GM19351 (cell line): ENCODE measurements around the gene TMEM163.
"Not testable (repeated sequence)": the region's sequence is repeated elsewhere in the genome, so short reads cannot be mapped to it uniquely, and the experiment has no call there.

Experiments
- ATAC-seq: cut with Tn5 transposase; IDR thresholded peaks from one replicate; pipeline ENCODE4 v1.9.1; 2021; ENCODE audit warnings: mild to moderate bottlenecking, moderate library complexity; ENCODE audit not compliant: unreplicated experiment

The TMEM163 gene

DNA sequence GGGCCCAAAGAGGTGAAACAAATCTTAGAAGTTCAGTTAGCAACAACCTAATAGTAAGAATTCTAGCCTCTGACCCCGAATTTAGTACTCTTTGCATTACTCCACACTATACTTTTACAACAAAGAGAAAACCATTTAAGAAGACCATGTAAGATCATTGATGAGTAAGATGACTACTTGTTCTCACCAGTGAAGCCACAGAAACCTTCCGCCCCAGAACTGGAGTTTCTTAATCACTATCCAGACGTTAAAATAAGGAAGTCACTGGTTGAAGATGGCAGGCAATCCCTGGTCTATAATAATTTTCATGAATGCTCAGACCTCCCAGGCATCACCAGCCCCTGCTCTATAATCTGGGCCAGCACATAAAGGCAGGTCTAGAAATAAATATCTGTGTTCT is 95.0 kb downstream of the TMEM163 start:
- peak; percentile 97 for ATAC-seq

DNA sequence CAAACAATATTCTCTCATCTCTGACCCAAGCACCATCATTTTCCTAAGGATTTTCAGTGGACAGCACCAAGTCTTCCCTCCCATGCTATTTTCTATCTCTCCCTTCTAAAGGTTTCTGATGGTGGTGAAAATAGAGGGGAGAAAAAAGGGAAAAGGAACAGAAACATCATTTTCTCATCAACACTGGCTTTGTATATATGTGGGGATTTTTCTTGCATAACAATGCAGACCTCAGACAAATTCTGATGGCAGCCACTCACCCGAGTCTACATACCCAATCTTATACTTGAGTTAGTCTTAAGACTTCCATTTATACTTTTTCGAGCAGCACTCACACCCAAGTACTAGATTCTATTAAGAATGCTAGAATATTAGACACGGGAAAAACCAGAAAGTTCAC is 95.8 kb downstream of the TMEM163 start:
- no peak for ATAC-seq

DNA sequence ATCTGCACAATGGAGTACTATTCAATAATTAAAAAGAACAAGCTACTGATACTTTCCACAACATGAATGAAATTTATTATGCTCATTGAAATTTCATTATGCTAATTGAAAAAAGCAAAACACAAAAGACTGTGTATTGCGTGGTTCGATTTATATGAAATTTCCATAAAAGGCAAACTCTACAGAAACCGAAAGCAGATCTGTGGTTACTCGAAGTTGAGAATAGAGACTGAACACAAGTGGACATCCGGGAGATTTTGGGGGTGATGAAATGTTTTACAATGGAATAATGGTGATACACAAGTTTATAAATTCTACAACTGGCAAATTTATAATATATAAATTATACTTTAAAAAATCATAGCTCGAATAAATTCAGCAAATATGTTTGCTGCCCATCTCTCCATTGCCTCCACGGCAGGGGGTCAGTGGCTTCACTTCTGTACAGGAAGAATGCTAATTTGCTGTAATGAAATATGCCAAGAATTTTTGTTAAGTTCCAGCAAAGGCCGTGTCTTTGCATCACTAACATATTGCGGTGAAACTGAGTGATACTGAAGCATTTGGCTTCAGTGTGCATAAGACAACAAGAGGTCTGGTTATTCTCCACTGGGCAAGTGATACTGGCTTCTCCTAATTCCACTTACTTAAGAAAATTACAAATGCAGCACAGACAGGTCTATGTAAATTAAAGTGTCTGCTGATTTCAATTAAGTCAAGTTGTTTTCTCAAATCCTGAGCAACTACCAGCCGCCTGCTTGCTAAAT is 96.7 kb downstream of the TMEM163 start:
- ATAC-seq = no peak

DNA sequence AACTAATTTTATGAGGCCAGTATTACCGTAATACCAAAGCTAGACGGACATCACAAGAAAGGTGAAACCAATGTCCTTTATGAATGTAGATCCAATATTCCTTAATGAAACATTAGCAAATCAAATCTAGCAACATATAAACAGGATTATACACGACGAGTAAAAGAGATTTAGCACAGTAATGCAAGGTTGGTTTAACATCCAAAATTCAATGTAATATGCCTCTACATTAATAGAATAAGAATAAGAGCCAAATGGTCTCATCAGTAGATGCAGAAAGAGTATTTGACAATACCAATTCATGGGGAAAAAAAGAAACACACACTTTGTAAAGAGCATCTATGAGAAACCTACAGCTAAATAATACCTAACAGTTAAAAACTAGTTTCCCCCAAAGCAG is 99.5 kb downstream of the TMEM163 start:
- no peak for ATAC-seq

DNA sequence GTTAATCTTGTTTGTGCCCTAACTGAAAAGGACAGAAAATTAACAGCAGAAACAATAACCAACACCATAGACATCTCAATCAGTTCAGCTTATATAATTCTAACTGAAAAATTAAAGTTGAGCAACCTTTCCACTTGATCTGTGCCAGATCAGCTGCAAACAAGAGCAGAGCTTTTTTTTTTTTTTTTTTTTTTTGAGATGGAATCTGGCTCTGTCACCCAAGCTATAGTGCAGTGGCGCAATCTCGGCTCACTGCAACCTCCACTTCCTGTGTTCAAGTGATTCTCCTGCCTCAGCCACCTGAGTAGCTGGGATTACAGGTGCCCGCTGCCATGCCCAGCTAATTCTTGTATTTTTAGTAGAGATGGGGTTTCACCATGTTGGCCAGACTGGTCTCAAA is 103.3 kb downstream of the TMEM163 start:
- not testable (repeated sequence) for ATAC-seq

DNA sequence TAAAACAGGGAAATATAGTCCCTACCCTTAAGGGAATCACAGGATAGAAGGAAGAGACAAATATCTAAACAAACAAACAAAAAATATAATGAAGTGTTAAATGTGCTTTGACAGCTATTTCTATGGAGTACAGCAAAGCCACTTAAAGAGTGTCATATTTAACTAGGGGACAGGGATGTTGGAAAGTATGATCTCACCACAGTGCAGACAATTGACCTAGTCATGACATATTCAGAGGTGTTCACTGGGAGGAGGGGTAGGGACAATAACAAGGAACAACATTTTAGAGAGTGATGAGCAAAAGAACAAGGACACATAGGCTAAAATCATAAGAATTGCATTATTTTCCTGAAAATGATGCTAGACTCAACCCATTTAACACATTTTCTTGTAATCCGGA is 107.5 kb downstream of the TMEM163 start:
- no peak for ATAC-seq

DNA sequence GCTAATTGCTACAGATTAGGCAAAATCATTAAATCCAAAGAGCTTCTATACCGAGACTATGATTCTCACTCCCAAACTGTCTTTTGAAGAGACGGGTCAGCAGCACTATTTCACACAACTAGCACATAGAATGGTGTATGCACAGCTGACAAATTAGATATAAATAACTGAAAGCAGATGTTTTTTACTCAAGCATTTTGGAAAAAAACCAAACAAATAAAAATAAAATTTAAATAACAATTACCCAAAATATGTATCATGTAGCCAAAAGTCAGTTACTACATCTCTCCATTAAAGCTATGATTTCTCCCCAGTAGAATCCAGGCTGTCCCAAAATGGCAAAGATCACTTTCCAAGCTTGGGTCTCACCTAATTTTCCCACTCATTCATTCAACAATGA is 107.9 kb downstream of the TMEM163 start:
- no peak for ATAC-seq

DNA sequence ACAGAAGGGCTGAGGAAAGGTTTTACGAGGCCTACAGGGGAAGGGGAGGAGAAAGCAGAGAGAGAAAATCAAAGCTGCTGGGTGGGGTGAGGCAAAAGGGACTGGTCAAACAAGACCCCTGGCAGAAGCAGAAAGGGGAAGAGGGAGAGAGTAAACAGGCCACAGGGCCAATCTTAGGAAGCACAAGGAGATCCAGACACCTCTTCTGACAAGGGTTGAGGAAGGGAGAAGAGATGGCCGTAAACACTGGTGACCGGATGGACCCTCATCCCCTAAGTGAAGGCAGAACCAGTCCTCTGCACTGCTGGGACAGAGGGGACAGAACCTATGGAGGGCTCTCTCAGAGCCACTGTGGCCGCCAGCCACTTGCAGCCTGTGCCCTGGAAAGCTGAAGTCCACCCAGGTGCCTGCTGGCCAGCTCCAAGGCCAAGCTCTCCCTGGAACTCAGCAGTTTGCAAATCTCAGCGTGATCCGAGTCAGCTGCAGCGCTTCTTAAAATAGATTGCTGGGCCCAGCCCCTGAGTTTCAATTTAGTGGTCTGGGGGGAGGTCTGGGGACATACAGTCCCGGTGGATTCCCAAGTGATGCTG is 108.8 kb downstream of the TMEM163 start:
- ATAC-seq = no peak

DNA sequence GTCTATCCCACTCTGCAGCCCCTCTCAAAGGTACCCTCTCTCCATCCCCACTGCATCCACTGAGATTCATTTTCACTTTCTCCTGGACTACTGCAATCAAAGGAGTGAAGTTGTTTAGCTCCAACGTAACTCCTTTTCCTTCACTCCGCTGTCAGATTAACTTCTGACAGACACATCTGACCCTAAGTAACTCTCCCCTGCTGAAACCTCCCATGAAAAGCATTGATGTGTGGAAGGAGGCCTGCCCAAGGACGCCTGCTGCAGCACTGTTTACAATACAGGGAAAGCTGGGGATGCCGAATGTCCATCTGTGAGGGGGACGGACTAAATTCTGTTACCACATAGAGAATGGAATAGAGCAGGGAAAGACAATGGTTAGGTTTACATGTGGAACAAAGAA is 114.8 kb downstream of the TMEM163 start:
- no peak for ATAC-seq

DNA sequence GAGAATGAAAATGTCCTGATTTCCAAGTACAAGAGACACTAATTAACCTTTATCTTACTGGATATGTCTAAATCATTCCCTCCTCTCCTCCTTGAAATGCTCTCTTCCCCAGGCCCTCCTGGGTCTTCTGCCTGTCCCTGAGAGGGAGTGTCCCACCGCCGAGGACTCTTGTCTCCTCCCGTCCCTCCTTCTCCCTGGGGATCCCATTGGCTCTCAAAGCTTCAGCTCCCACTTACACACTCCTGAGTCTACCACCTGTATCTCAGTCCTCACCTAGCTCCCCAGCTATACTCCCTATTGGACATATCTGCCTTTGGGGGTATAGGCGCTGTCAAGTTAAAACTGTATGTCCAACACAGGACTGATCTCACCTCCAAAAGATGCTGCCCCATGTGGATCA is 116.1 kb downstream of the TMEM163 start:
- ATAC-seq = no peak

DNA sequence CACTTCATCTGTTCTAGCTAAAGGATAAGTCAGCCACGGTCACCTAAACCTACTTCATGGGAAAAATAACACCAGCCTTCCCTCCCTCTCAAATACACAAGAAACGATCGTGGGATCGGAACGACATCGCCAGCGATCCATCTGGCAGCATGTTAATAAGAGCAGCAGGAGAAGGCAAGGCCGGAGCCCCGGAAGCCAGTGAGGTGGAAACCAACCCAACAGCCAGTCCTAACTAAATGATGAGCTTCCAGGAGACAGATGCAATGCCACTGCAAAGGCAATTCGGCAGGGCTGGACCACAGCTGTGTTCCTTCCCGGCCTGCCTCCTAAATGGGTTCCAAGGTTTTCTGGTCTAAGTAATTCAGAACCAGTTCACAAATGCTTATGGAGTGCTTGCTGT is 117.5 kb downstream of the TMEM163 start:
- no peak for ATAC-seq

DNA sequence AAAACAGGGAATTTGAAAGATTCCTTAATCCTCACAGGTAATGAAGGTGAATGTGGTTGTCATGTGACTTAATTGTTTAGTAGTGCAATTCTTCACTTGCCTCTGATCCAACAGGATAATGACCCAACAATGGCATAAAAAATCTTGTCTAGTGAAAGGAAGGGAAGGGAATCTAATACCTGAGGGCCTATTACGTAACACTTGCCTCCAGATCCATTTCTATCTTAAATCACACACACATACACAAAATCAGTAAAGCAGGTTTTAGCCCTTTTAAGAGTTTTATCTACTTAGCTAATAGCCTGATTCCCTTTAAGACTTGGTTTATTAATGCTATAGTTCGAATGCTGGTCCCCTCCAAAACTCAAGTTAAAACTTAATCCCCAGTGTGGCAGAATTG is 118.6 kb downstream of the TMEM163 start:
- no peak for ATAC-seq

DNA sequence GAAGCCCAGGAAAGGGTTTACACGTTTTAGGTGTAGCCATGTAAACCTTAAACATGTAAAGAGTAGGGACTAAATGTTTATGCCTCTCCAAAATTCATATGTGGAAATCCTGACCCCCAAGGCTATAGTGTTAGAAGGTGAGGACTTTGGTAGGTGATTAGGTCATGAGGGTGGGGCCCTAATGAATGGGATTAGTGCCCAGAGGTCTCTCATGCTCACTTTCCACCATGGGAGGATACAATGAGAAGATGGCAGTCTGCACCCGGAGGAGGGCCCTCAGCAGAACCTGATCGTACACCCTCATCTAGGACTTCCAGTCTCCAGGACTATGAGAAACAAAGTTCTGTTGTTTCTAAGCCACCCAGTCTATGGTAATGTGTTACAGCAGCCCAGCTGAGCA is 119.6 kb downstream of the TMEM163 start:
- ATAC-seq = no peak

DNA sequence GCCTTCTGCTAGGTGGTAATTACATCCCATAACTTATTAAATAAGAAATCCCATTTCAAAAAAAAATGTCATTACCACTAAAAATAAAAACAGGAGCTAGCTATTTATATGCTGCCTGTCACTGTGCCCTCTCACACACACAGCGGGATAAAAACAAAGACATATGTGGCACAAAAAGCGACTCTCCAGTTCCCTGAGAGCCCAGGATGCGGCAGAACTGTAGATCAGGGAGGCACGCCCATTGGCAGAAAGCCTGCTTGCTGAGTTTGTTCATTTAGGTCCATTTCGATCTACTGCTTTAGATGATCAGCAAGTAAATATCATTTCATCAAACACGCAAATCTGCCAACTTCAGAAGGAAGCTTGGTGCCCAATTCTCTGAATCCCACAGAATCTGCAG is 124.4 kb downstream of the TMEM163 start:
- no peak for ATAC-seq

DNA sequence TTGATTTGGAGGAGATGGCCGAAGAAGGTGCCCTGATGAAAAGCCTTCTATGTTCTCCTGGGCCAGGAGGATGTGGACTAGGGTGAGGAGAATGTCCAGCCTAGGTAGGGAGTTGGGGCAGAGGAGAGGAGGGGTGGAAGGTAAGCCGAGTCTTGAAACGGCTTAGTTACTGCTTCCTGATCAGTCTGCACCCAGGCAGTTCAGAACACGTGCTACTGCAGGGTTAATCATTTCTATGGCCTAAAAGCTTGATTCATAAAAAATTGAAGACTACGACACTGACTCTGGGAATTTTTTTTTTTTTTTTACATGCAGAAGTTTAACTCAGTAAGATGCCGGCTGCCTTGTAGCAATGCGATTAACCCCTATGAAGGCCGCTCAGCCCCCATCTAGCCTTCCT is 125.3 kb downstream of the TMEM163 start:
- ATAC-seq = no peak

DNA sequence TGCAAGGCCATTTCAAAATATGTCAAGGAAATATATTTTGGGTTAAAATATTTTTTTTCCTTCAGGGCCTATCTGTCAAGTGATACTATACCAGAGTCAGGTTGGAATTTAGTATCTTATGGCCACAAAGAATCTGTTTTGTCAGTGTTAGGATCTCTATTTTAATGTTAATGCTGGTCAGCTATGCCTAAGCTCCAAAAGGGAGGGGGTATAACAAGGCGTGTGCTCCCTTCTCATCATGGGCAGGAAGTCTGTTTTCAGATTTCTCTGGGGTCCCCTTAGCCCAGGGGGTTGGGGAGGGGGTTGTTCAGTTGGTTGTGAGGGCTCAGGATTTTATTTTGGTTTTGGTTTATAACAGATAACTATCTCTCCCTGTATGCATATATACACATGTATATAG is 126.4 kb downstream of the TMEM163 start:
- ATAC-seq = no peak

DNA sequence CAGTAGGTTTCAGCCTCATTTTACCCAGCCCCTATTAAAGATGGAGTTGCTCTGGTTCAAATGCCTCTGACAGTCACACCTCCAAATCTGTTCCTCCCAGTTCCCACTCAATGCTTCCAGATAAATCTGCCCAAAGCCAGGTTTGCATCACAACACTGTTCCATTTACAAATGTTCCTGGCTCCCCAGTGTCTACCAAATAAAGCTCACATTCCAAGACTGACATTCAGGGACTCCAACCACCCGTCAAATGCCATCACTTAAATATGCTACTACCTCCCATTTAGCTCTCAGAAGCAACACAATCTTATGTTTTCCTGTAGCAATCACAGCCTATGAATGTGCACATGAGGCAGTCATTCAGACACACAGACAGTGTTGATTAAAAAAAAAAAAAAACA is 127.3 kb downstream of the TMEM163 start:
- ATAC-seq = no peak

DNA sequence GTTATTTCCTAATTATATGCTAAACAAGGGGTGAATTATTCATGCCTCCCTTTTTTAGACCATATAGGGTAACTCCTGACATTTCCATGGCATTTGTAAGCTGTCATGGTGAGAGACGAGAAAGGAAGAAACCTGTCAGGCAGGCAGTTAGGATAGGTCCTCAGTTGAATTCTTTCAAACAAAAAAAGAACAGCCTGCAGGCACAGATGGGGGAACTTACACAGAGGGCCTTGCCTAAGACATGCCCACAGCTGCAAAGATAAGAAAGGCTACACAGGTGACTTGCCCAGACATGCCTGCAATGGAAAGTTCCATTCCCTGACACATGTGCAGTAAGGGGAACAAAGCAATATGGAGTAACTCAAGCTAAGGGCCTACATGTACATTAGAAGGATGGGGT is 128.1 kb downstream of the TMEM163 start:
- ATAC-seq = no peak

DNA sequence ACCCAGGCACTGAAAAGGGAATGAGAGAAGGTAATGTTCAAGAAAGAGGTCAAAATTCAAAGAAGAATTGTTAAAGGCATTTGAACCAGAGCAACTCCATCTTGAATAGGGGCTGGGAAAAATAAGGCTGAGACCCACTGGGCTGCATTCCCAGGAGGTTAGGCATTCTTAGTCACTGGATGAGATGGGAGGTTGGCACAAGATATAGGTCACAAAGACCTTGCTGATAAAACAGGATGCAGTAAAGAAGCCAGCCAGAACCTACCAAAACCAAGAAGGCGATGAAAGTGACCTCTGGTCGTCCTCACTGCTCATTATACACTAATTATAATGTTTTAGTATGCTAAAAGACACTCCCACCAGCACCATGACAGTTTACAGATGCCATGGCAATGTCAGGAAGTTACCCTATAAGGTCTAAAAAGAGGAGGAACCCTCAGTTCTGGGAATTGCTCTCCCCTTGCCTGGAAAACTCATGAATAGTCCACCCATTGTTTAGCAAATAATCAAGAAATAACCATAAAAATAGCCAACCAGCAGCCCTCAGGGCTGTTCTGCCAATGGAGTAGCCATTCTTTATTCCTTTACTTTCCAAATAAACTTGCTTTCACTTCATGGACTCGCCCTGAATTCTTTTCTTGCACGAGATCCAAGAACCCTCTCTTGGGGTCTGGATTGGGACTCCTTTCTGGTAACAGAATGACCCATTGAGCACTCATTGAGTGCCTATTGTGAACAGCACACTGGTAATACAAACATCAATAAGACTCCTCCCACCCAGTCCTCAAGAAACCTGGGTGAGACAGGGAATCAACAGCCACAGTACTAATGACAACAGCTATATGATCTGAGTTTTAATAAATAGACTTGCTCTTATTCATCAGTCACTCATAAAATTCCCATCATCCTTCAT is 129.4 kb downstream of the TMEM163 start:
- not testable (repeated sequence) for ATAC-seq

DNA sequence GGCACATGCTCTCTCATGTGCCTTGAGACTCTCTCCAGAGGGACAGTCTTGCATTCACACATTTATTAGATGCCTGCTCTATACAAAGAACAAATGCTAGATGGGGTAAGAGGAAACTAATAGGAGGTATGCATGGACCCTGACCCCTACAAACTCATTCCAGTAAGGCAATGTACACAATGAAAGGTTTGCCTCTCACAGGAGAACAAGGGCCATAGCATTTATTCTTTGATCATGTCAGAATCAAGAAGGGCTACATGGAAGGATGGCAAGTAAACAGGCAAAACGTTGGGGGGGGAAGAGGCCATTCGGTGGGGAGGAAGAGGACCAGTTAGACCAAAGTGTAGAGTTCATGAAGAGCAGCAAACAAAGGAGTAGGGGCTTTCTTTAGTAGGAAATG is 130.2 kb downstream of the TMEM163 start:
- no peak for ATAC-seq

DNA sequence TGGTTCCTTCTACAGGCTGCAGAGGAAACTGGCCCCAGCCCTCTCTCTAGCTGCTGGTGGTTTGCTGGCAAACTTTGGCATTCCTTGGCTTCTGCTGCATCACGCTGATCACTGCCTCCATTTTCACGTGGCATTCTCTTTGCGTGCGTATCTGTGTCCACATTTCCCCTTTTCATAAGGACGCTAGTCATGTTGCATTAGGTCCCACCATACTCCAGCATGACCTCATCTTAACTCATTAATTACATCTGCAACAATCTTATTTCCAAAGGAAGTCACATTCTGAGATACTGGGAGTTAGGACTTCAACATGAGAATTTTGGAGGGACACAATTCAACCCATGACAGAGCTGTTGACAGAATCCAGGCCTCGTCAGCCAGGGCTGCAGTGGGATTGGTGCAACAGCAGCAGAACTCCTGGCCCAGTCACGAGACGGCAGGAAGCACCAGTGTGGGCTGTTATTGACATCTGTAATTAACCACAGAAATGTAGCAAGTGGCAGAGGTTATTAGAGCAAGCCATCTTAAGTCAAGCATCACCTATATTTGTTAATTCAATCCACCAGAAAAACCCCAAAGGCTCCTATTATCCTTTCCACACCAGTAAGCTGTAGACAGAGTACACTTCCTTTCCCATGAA is 132.4 kb downstream of the TMEM163 start:
- no peak for ATAC-seq
